ENCODE data around the gene CCDC184. TPM values are rescaled to one million over a fixed set of nuclear protein-coding genes. Genes with fewer than 3 reads are reported as not detected.
A peak's percentile ranks its signal among the peaks of the same experiment; 100 is the strongest.

Gene CCDC184
- total and polyA plus RNA-seq, 2 donors (not counting 1 experiment from before 2014, with no cell fraction given), result 0.54 to 1.4 TPM

DNA sequence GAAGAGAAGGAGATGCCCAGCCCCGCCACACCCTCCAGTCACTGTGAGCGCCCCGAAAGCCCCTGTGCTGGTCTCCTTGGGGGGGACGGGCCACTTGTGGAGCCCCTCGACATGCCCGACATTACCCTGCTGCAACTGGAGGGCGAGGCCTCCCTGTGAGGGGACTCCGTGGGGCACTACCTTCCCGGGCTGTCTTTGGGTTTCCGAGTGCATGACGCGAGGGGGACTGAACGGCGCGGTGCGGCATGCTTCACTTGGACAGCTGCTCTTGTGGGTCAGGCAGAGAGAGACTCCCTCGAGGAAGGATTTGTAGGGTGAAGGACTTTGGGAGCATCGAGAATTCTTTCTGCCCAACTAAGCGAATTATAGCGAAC is 1.1 kb downstream of the CCDC184 start:
- H2AFZ ChIP-seq (ENCODE audit: insufficient read depth, low read depth, low read length, poor library complexity, severe bottlenecking), result peak overlapping the region; percentile 92
- no peak for ATAC-seq (ENCODE audit: low read depth)

More for the DNA sequence above, 1.1 kb downstream of the CCDC184 start:
- Histone ChIP-seq H3K4me1 (ENCODE audit: control insufficient read depth in 2 of 2, insufficient read depth in 2 of 2, low read length in 2 of 2) (peaks cover 27 to 29% of the 10 kb centered on the region in 2 donors), H3K27ac (ENCODE audit: low read length in 2 of 2) (no peak overlapping the region), H3K9ac (ENCODE audit: low read length) (peak overlapping the region; percentile 79), H4K20me1 (ENCODE audit: control insufficient read depth, insufficient read depth, low read length, poor library complexity, severe bottlenecking) (no peaks in the 10 kb centered on the region), H3K4me3 (ENCODE audit: control extremely low read depth in 1 of 5, extremely low read depth in 1 of 5, insufficient read depth in 1 of 5, low read depth in 2 of 5, low read length in 4 of 5) (peak overlapping the region in 2 of 5 experiments; percentile 69 to 85), H3K9me3 (ENCODE audit: control extremely low read depth in 1 of 3, control insufficient read depth in 2 of 3, insufficient read depth in 1 of 3, low read length in 2 of 3) (peaks cover 0 to 4% (median 0%) of the 10 kb centered on the region in 3 donors), H3K4me2 (replicated peaks; ENCODE audit: low read depth, low read length, poor library complexity, severe bottlenecking) (peak overlapping the region; percentile 92), H3K27me3 (replicated peaks in 1 of 4; ENCODE audit: control extremely low read depth in 1 of 4, control insufficient read depth in 3 of 4, insufficient read depth in 4 of 4, low read length in 3 of 4) (peaks cover 0 to 33% (median 12%) of the 10 kb centered on the region in 4 experiments), H3K79me2 (ENCODE audit: control insufficient read depth, insufficient read depth, low read length) (no peaks in the 10 kb centered on the region), H3K36me3 (replicated peaks in 1 of 2; ENCODE audit: control extremely low read depth in 1 of 2, control insufficient read depth in 1 of 2, extremely low read depth in 1 of 2, insufficient read depth in 2 of 2, low read length in 1 of 2) (no peaks in the 10 kb centered on the region)
- intact Hi-C loops (cut with micrococcal nuclease), result loop anchor here (5.0 to 10.0 kb wide), 2 partner anchors 168 to 480 kb away; partner anchors contain the start of genes RPAP3 and ZNF641
- H3K27me3 Mint-ChIP-seq, result peaks cover 25% of the 10 kb centered on the region
- peak overlapping the region; percentile 98 for H3K4me3 Mint-ChIP-seq
- H3K4me1 Mint-ChIP-seq, result peaks cover 28% of the 10 kb centered on the region
- peak overlapping the region; percentile 20 for H3K27ac Mint-ChIP-seq
- ChIA-PET CTCF (interaction anchor here (3.4 kb wide), 1 partner anchor 13 kb away, joined by 26 read pairs; no protein-coding TSS in a partner anchor), POLR2A (no interaction called here)
- no peaks in the 10 kb centered on the region for H3K9me3 Mint-ChIP-seq (ENCODE audit: insufficient read depth)
- 32% methylated on average over 19 of the region's 20 CpGs for WGBS (ENCODE audit: insufficient coverage)
- DNase-seq, result peak; percentile 27
- TF ChIP-seq EZH2 (IDR thresholded peaks at IDR 0.05; ENCODE audit: borderline replicate concordance, insufficient read depth, low read depth, low read length, poor library complexity, severe bottlenecking) (no peak), CTCF (IDR thresholded peaks at IDR 0.05) (no peak)
